COR-L47 (cell line): Measurements from ENCODE around the gene LRRC74A.

ENCODE experiments used
- DNase-seq: peaks from one replicate; lab custom pipeline; 2025; lab: John Stamatoyannopoulos, UW

Gene LRRC74A

DNA sequence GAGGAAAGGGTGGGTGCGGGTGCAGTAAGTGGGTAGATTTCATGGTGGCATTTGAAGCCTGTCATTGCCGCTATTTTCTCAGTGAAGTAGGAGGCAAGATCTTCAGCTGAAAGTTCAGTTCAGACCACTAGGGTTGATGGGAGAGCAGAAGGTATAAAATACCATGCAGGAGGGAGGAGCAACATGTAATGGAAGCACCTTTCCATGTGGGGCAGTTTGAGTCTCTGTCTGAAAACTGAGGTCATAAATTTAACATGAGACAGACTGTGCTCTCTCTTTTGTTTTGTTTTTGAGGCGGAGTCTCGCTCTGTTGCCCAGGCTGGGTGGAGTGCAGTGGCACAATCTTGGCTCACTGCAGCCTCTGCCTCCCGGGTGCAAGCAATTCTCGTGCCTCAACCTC lies 22.7 kb downstream of the LRRC74A start:
- no peak for DNase-seq

DNA sequence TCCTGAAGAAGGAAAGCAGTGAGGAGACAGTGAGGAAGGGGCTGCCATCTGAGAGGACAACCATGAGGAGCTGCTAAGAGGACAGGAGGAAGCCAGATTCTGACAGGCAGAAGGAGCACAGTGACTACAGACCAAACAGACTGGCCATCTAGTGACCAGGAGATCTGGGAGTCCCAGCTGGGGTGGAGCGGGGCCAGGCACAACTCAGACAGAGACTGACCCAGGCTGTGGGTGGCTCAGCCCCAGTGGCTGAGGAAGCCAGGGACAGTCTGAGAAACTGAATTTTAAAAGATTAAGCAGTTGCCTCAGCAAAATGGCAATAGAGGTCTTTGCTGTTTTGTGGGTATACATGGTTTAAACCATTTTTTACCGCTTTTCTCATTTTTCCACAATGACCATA lies 28.9 kb downstream of the LRRC74A start:
- no peak for DNase-seq

GRCh38 chr14:76856769-76857168 lies 30.6 kb downstream of the LRRC74A start:
- DNase-seq: no peak

DNA sequence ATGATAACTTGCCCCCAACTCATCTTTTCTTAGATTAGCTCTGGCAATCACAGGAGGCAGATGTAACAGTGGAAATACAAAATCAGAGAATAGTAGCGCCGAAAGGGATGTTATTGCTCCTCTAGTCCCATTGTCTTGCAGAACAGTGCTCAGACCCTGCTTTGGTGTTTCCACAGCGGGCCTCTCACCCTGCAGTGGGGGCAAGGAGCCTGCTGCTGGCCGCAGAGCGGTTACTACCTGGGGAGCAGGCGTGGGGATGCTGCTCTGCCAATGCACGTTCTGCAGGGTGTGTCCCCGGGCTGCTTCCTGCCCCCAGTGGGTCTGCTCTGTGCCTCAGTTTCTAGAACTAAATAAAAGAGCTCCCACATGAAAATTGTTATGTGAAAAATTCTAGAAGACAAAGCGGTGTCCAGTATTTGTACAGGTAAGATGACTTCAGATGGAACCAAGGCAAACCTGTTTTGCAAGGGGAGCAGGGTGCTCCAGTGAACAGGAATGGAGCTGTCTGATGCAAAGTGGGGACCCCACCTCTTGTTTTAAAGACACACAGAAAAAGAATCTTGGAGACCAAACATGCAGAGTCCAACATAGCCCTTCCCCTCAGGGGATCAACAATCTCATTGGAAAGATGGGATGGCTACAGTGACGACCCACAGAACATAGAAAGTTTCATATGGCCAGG lies 35.5 kb downstream of the LRRC74A start:
- DNase-seq: no peak

GRCh38 chr14:76862546-76863282 lies 36.5 kb downstream of the LRRC74A start:
- DNase-seq: no peak

DNA sequence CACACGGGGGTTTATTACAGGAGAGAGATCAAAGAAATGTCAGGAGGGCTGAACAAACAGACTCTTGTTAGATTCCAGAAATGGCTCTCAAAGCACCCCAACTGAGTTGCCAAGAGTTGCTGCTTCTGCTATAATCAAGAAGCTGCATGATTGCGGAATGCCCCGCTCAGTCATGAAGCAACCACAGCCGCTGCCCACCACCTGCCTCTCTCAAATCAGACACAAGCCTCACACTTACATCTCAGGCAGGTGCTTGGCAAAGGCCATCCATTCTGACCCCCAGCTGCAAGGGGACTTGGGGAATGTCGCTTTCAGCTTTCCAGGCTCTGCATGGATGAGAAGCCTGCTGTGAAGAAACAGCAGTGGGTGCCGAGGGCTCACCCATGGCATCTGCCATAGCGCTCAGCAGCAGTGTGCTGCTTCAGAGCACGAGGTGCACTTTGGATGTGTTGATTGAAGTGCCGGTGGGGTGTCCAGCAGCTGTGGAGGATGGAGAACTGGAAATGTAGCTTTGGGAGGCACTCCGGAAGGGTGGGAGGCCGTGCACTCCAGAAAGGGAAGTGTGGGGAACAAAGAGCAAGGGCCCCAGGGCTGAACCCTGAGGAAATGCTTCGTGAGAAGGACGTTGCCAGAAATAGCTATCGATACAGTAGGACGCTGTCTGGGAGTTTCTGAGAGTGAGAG lies 37.7 kb downstream of the LRRC74A start:
- peak; percentile 73 for DNase-seq

DNA sequence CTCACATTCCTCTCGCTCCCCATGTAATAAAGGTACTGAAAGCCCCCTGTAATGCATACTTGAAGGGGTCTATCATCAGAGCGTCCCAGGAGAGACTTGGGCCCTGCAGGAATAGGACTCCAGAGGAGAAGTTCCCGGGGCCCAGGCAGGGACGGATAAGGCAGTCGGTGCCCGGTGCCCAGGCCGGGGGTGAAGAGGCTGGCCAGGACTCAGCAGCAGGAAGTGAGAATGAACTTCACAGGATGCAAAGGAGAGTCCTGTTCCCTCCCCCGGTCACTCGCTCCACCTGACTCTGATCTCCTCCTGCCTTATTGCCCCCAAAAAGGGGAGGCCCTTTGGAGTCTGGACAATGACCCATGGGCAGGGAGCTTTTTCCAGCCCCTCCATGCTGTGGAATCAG lies 40.2 kb downstream of the LRRC74A start:
- DNase-seq: no peak

DNA sequence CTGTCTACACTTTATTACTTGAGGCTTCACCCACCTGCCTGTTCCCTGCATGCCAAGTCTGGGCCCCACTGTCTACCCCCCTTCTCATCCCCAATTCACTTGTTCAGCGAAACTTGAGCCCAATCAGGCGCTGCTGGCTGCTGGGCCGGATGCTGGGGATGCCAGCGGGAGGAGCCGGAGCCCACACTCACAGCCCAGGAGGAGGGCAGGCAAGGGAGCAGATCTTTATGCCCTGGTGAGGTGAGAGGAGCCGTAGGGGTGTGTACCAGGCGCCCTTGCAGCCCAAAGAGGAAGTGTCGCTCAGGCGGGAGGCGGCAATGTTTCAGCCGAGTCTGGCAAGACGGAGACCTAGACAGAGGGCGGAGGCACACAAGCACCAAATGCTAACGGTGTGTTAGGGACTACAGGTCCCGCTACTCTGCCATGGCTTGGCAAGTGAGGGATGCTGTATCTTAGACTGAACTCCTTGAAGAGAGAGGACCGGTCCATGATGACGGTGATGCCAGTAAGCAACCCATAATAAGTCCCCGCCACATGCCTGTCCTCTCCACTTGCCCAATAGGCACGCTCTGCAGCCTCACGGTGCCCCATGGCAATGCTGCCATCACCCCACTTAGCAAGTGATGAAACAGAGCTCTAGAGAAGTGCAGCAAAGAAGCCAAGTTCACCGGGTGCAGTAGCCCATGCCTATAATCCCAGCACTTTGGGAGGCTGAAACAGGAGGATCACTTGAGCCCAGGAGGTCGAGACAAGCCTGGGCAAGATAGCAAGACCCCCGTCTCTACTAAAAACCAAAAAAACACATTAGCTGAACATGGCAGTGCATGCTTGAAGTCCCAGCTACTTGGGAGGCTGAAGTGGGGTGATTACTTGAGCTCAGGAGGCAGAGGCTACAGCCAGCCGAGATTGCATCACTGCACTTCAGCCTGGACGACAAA lies 41.6 kb downstream of the LRRC74A start:
- DNase-seq: no peak

DNA sequence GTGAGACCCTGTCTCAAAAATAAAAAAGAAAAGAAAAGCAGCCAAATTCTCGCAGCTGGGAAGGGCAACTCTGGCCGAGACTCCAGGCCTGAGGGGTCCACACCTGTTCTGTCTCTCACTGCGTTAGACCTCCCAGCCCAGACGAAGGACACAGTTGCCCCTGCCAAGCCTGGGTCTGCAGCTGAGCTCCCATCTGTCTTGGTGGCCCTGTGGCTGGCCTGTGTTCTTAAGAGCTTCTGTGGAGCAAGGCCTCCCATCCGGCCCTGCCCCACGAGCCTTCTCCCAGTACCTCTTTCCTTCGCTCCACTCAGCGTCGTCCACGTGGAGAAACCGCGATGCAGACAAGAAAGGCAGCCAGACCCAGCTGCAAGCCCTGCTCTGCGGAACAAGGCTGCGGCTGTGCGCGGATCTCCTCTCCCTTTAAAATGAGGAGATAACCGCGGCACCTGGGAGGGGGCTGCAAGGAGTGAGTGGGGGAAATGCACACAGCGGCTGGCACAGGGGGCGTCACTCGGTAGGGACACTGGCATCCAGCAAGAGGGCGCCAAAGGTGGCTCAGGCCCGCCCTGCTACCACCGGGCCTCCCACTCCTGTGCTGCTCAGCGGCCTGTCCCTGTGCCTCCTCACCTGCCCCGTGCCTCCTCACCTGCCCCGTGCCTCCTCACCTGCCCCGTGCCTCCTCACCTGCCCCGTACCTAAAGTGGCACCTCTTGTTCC lies 42.4 kb downstream of the LRRC74A start:
- no peak for DNase-seq

DNA sequence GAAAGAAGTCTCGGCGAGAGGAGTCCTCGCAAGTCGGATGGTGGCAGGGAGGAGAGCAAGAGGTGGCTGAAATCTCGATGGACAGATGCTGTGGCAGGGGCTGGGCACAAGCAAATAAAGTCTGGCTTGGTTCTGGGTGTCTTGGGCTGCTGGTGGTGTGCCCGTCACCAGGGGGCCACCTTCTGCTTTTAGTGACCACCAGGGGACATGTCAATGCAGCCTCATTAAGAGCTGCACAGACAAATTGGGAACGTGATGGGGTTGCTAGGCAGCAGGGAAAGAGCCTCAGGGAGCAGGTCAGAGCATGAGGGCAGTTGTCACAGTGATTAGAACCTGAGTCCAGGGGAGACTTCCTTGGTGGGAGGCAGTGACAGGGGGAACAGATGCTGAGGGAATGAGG lies 44.0 kb downstream of the LRRC74A start:
- peak; percentile 41 for DNase-seq

DNA sequence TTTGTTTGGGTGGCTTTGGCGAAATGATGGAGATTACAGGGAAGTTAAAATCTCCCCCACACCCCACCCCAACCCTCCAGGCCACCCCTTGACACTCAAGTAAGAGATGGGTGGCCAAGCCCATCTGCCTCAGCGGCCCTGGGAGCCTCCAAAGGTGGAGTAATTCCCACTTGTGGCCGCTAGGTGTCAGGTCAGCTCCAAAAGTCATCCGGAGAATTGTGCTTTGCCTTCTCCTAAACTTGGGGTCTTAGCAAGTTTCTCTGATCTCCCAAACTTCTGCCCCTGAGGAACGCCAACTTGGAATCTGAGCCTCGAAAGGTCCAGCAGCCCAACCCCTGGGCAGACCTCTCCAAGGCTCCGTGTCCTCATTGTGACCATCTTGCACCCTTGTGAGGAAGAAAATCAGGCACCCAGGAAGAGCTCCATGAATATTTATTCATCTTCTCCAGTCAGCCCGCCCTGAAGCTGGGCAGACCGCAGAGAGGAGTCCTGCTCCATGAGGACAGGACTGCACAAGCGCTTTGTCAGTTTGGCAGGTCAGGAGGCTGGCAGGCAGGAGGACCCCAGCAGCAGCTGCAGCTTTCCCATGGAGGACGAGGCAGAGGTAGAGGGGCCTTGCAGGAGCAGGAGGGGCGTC lies 46.7 kb downstream of the LRRC74A start:
- peak; percentile 45 for DNase-seq

DNA sequence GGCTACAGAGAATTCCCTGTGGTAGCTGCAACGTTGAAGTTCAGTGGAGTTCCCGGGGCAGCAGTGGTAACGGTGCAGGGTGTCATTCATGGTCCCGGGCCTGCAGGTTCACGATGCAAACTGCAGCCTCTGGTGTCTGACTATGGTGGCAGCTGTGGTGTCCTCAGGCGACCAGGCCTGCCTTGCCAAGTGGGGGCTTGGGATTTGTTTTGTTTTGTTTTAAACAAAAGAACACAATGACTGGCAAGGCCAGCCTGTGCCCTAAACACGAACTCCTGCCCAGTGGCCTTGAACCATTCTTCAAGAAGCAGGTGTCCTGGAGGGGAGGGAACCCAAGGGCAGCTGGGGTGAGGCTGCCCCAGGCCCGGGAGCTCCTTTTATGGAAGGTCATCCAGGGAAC lies 48.5 kb downstream of the LRRC74A start:
- no peak for DNase-seq

DNA sequence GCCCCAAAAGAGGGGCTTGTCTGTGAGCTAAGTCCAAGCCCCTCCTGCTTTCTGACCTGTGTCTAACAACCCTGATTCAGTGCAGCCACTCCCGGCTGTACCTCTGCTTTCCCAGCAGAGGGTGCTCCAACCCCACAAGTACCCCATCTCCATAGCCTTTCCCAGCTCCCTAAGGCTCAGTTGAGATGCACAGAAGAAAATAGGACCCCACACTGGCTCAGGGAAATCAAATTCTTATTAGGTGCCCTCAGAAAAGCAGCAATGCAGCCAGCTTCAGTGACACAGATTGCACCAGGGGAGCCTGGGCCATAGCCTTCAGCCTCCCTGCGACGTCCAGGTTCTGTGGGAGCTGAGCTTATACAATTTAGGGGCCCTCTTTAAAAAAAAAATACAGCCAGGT lies 49.9 kb downstream of the LRRC74A start:
- peak; percentile 52 for DNase-seq

DNA sequence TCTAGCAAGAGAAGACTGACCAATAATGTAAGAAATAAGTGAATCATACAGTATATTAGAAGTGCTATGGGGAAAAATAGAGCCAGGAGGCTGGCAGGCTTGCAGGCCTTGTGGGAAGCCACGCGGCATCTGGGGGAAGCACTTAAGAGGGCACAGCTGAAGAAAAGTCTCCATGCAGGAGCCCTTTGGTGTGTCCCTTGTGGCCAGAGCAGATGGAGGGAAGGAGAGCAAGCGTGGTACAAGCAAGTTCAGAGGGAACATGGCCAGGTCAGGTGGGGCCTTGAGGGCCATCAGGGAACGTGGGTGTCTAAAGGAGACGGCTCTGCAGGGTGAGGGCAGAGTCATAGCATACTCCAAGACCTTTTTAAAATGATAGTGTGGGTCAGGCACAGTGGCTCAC lies 51.7 kb downstream of the LRRC74A start:
- DNase-seq: no peak

- DNase-seq: no peak
Observed at GRCh38 chr14:76880449-76880848, 54.2 kb downstream of the LRRC74A start.

- DNase-seq: no peak
Observed at GRCh38 chr14:76881348-76881747, 55.1 kb downstream of the LRRC74A start.

DNA sequence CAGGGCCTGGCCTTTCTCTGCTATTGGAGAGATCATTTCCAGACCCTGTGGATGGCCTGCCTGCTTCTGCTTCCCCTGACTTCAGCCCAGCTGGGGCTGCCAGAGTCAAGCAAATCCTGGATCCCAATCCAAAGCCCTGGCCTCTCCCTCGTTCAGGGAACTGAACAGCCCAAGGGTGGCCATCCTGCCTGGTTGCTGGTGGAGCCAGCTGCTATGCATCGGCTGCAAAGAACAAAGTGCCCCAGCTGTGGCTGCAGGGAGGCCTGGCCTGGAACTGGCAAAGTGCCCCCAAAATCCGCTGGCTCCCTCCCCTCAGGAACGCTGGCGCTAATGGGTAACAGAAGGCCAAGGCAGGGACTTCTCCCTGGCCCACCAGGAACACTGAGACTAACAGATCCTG lies 56.4 kb downstream of the LRRC74A start:
- DNase-seq: no peak

DNA sequence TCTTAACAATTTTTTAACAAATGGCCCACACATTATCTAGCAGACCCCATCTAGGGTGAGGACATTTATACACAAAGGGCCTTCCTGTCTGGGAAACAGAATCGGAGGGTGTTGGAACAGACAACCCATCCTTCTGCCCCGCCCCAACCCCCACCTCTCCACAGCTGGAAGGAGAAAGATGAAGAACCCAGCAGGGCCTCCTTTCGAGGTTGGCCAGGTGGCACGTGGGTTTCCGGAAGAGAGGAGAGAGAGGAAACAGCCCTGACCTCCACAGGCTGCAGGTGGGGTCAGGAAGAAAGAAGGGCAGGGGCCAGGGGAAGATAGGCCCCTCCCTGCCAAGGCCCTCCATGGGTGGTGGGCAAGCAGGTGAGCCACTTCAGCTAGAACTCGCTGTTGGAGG lies 57.2 kb downstream of the LRRC74A start:
- DNase-seq: no peak

DNA sequence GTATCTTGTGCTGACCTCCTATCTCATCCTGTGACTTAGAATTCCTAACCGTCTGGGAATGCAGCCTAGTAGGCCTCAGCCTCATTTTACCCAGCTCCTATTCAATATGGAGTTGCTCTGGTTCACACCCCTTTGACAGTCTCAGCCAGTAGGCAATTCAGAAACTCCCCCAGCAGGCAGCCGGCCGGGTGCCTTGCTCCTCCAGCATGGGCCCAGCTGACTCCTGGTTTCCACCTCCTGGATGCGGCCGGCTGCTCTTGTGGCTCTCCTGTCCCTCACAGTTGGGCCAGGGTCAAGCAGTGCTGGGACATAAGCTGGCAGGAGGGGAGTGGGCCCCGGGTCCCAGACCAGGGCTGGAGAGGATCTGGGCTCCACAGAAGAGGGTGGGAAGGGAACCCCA lies 58.2 kb downstream of the LRRC74A start:
- DNase-seq: no peak

- no peak for DNase-seq
Observed at GRCh38 chr14:76884853-76885276, 58.7 kb downstream of the LRRC74A start.

GRCh38 chr14:76887191-76887590 lies 61.0 kb downstream of the LRRC74A start:
- no peak for DNase-seq
